ENCODE results near the gene ARIH1. TPM values are rescaled to one million over a fixed set of nuclear protein-coding genes. Genes with fewer than 3 reads are reported as not detected.

ARIH1 gene
- total and polyA plus RNA-seq, 2 of the 4 experiments (the other 2 are of a cell fraction) = 24.0 to 41.2 TPM

GRCh38 chr15:72460402-72460801 is 13.7 kb upstream of the ARIH1 start:
- no peaks in the 10 kb centered on the region for H4K20me1 ChIP-seq (ENCODE audit: insufficient read depth, low read length)
- dilution Hi-C loops (cut with HindIII; ENCODE audit: low sequenced_read_pairs, unreplicated experiment) = no loop called here
- in situ Hi-C loops (cut with MboI; ENCODE audit: low sequenced_read_pairs) = no loop called here

More at GRCh38 chr15:72460402-72460801, 13.7 kb upstream of the ARIH1 start:
- DNase-seq (no peak), ATAC-seq (ENCODE audit: low read depth) (no peak)
- Histone ChIP-seq H2BK120ac (ENCODE audit: low read depth, low read length) (no peak overlapping the region), H2AK9ac (replicated peaks; ENCODE audit: low read depth, low read length, poor library complexity) (no peak overlapping the region), H2AK5ac (ENCODE audit: low read depth, low read length) (no peak overlapping the region), H3K4me1 (ENCODE audit: control insufficient read depth, insufficient read depth, low read length) (no peaks in the 10 kb centered on the region), H4K5ac (ENCODE audit: low read depth, low read length) (no peak overlapping the region), H3K36me3 (ENCODE audit: control insufficient read depth, insufficient read depth, low read length) (no peaks in the 10 kb centered on the region), H4K8ac (ENCODE audit: low read depth in 2 of 2, low read length in 2 of 2) (no peak overlapping the region), H3K9ac (ENCODE audit: low read depth, low read length) (no peak overlapping the region), H2BK20ac (ENCODE audit: low read depth, low read length) (no peak overlapping the region), H3K27me3 (ENCODE audit: control insufficient read depth, insufficient read depth, low read length) (no peaks in the 10 kb centered on the region), H3K9me3 (ENCODE audit: control insufficient read depth, insufficient read depth, low read length) (no peaks in the 10 kb centered on the region), H3K4me2 (ENCODE audit: low read depth, low read length) (no peak overlapping the region), H3K4me3 (ENCODE audit: insufficient read depth, low read depth, low read length) (no peak overlapping the region), H3K14ac (replicated peaks; ENCODE audit: low read depth, low read length) (no peak overlapping the region), H3K23ac (ENCODE audit: low read depth, low read length) (no peak overlapping the region), H3K56ac (ENCODE audit: extremely low read depth, insufficient read depth, low read length) (no peak overlapping the region), H3K27ac (ENCODE audit: insufficient read depth, low read length) (no peak overlapping the region), H2AFZ (replicated peaks; ENCODE audit: low read length, poor library complexity) (no peak overlapping the region), H2BK15ac (ENCODE audit: low read depth, low read length) (no peak overlapping the region), H3K4ac (ENCODE audit: low read depth, low read length) (no peak overlapping the region), H3K9me1 (ENCODE audit: insufficient read depth, low read length) (no peaks in the 10 kb centered on the region), H2BK5ac (ENCODE audit: low read depth, low read length, poor library complexity, severe bottlenecking) (no peak overlapping the region), H4K91ac (ENCODE audit: insufficient read depth, low read depth, low read length) (no peak overlapping the region), H3K79me1 (ENCODE audit: low read depth in 1 of 2, low read length in 2 of 2) (no peaks in the 10 kb centered on the region), H3K18ac (ENCODE audit: low read depth, low read length) (no peak overlapping the region)
- WGBS, 2 experiments (ENCODE audit: extremely low coverage in 2 of 2, insufficient read length in 1 of 2) = no CpG with 5 or more reads among the region's 3 CpGs
- TF ChIP-seq SMC3 (IDR thresholded peaks at IDR 0.05; ENCODE audit: low read depth, low read length) = no peak
- intact Hi-C loops (cut with micrococcal nuclease) = loop anchor here (5.0 kb wide), 1 partner anchor 68 kb away; no protein-coding TSS in a partner anchor
- no TSS peak for BruUV-seq (replicated peaks)
- ChIA-PET POLR2A (ENCODE audit: unreplicated experiment) (no interaction called here), CTCF (interaction anchor here (0.6 kb wide), 1 partner anchor 855 kb away, joined by 3 read pairs; no protein-coding TSS in a partner anchor)

Measured in IMR-90 (cell line).